NCI-H2196 (cell line): ENCODE results near the gene BRINP1.

Experiments used
- DNase-seq: peaks from one replicate; lab custom pipeline; 2025; ENCODE audit not compliant: unreplicated experiment; lab: John Stamatoyannopoulos, UW

The BRINP1 gene

DNA sequence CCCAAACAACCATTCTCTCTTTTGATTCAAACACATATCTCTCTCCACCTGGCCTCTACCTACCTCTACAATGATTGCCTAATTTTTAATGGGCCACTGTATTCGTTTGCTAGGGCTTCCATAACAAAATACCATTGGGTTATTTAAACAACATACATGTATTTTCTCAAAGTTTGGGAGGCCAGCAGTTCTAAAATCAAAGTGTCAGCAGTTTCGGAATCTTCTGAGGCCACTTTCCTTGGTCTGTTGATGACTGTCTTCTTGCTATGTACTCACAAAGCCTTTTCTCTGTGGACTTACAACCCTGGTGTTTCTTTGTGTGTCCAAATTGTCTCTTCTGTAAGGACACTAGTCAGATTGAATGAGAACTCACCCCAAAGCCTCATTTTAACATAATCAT is 214.7 kb downstream of the BRINP1 start:
- no peak for DNase-seq

DNA sequence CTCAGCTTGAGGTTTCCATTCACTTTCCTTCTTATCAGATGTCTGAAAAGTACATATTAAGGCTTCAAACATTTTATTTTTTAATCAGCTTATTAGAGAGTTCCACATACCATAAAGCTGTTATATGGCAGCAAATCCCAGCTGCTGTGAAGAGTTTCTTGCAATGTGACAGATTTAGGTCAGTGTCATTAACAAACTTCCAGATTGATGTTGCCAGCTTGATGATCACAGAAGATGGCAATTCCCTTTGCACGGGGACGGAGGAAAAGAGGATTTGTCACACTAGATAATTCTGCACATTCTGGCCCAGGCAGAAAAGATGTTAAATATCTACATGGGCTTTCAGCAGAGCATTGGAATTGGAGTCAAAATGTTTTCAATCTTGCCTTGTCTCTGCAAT is 215.8 kb downstream of the BRINP1 start:
- DNase-seq = no peak

DNA sequence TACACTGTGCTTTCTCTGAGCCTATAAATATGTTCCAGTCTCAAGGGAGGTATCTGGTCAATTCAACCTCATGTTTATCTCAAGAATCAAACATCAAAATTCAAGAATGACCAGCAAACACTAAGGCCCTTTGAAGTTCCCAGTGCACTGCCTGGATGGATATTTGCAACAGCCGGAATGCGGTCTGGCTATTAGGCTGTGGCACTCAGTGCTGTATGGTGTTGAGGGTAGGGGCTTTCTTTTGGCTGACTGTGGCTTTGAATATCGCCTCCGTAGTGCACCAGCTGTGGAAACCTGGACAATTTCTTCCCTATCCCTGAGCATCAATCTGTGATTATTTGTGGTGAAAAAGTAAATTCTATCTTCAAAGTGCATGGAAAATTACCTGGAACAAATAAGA is 220.4 kb downstream of the BRINP1 start:
- DNase-seq = no peak

DNA sequence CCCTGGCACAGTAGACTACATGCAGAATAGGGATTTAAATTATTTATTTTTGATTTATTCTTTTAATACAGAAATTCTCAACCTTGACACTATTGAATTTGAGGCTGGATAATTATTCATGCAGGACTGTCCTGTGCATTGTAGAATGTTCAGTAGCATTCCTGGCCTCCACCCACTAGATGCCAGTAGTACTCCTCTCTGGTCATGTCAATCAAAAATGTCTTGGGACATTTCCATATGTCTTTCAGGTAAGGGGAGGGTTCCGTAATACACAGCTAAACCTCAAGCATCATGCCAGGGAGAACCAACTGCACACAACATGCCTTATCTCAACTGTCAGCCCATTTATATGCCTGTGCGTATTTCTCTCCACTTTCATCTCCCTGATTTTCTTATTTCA is 231.8 kb downstream of the BRINP1 start:
- DNase-seq = no peak

DNA sequence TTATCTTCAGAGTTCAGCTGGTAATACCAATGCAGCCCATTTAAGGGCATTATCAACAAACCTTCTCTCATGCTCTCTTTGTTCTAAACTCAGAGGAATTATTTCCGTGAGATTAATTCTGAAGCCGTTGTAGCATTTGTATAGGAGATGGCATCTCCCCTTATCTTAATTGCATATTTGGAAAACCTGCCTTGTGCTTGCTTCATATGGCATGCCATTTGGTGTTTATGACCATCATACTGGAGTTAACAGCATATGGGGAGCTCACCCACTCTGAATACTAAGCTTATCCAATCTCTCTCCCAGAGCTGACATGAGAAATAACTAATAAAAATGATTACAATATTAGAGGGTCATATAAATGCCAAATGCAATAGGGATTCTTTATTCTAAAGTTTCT is 243.2 kb downstream of the BRINP1 start:
- no peak for DNase-seq

DNA sequence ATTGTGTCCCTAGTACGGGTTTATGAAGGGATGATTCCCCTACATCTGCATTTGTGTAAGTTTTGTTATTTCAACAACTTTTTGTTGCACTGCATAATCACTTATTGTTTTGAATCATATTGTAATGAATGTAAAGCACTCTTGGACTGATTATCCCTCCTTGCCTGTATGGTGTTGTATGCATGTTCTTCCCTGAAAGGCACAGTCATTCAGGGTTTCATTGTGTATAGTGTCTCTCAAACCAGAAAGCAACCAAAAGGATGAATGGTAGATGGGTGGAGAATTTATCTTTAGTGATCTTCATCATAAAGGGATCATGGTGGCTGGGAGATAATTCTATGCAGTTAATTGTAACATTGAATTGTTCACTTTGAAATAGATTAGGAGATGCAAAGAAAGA is 247.3 kb downstream of the BRINP1 start:
- DNase-seq = no peak

DNA sequence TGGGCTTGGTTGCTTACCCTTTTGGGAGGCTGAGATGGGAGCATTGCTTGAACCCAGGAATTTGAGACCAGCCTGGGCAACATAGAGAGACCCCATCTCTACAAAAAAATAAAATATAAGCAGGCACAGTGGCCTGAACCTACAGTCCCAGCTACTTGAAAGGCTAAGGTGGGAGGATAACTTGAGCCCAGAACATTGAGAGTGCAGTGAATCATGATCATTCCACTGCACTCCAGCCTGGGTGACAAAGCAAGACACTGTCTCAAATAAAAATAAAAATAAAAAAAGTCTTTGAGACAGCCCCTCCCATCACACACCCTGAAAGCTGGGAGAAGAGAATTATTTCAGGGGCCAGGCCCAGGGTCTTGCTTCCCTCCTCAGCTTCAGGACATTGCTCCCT is 251.8 kb downstream of the BRINP1 start:
- DNase-seq = no peak
